Stimulated activated CD8-positive, alpha-beta memory T cell treated with anti-CD3 and anti-CD28 coated beads, Interleukin-4, amount 100 ng/mL, for 24 hours (primary cell): ENCODE data around the gene FAM78B.

Experiments used
- DNase-seq: peaks from one replicate; pipeline ENCODE4 v3.0.0-alpha.2; 2020; ENCODE audit warnings: low read depth

The FAM78B gene

DNA sequence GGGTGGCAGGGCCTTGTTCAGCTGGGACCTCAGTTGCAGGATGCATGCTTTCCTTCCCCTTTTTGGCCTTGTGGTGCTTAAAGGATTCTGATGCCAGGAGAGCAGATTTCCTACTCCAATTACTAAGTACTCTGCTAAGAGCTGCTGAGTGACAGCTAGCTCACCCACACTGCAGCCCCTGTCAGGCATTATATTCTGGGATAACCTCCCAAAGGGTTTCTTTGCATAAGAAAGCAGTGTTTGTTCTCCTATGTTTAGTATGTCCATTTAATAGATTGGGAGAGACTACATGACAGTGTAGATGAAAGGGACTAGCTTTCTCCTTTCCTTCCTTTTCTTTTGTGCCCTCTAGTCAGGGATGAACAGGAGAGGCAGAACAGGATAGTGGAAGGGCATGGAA lies 100.7 kb downstream of the FAM78B start:
- DNase-seq = no peak

DNA sequence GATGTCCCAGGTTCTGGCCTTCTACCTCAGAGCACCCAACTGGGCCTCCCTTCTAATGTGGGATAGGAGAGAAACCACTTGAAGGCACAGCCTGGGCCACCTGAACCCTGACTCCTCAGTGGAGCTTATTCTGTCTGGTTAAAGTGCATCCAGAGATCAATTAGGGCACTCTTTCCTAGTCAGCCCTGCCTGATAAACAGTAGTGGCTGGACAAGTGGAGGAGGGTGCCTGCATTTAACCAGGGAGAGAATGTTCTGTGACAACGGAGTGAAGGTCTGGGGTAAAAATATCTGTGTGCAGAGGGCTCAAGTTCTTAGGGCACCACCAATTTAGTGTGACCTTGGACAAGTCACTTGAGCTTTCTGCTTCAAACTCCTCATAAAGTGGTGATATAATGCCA lies 101.8 kb downstream of the FAM78B start:
- no peak for DNase-seq

DNA sequence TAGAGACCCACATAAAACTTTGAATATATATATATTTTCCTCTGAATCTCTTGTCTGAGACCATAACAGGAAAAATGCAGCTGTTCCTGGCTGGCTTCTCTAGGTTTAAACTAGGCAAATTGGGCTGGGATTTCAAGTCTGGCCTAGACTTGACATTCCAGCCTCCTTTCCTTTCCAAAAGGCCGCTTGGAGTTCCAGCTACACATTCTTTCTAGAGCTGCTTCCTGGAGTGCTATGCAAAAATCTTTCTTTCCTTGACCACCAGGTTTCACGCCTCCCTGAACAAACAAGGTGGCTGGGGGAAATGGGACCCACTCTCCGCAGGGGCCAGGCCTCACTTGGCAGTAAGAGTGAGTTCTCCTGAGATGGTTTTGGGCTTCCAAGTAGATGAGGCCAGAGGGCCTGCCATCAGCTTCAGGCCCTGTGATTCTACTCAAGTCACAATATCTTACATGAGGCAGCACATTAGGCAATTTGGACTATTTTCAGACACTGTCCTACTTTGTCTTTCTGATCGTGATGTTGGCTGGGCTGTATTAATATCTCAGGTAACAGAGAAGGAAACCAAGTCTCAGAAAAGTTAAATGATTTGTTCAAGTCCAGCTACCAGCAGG lies 102.4 kb downstream of the FAM78B start:
- DNase-seq = no peak

DNA sequence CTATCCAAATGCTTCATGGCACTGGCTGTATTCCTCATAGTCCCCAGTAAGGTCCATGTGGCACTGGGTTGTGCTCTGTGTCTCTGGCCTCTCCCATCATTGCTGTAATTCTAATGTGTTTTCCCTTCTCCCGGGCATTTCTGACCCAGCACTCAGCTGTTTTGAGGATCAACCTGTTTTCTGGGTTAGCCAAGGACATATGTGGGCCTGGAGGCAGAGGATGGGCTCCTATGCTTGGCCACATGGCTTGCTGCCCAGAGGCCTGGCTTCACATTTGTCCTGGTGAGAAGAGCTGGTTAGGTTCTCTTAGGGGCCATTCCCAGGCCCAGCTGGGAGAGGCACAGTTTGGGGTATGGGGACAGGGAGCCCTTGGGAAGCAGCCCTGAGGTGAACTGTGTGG lies 103.1 kb downstream of the FAM78B start:
- no peak for DNase-seq

DNA sequence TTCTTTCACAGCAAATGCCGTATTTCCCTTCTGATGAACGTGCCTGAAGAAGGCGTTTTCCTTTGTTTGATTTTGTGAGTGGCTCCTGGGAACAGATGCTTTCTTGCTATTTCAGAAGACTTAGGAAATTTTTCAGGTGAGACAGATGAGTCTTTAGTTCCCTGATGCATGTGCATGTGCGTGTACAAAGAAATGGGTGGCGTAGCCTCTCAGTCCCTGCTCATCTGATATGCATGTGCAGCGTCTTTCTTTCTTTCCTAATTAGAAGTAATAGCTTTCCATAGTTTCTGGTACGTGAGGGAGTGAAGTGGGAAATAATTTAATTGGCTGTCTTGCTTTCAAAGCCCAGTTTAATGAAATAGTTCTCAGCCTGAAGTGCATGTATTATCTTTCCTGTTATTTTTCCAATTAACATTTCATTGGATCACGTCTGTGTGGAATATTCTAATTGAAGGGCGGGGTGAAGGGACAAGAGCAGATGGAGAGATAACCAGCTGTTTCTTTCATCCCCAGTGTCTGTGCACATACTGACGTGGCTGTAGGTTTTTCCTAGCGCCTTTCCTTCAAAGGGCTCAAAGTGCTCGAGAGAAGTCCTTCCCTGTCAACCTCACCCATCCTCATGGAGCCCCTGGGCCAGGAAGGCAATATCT lies 104.3 kb downstream of the FAM78B start:
- no peak for DNase-seq

DNA sequence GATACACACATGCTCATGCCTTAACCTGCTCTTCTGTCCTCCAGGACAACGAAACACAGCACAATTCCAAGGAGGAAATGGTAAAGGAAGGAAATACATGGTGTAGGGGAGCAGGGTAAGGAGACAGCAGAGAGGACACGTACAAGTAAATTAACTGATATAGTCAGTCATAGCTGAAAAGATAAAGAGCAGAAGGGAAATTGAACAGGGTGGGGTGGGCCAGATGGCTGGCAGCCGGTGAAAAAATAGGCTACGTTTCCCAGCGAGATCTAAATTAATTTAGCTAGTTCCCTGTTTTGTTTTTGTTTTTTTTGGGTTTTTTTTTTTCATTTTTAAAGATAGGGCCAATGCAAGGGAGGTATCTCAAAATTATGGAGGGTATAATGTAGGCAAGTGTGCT lies 109.2 kb downstream of the FAM78B start:
- DNase-seq = no peak

DNA sequence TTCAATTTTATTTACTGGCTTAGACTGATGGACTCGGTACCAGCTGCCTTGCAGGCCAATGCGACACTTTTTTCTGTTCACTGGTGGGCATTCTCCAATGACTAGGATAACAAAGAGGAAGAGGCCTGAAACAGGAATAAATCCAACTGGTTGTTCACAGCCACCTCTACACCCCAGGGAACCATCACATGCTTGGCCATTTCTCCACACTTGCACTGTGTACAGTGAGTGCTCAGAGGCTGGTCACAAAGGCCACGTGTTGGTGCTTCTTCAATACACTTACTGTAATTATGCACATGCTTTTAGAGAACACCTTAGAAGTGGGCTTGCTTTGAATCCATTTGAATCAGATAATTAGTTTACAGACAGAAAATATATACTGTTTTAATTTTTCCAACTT lies 113.4 kb downstream of the FAM78B start:
- DNase-seq = no peak

DNA sequence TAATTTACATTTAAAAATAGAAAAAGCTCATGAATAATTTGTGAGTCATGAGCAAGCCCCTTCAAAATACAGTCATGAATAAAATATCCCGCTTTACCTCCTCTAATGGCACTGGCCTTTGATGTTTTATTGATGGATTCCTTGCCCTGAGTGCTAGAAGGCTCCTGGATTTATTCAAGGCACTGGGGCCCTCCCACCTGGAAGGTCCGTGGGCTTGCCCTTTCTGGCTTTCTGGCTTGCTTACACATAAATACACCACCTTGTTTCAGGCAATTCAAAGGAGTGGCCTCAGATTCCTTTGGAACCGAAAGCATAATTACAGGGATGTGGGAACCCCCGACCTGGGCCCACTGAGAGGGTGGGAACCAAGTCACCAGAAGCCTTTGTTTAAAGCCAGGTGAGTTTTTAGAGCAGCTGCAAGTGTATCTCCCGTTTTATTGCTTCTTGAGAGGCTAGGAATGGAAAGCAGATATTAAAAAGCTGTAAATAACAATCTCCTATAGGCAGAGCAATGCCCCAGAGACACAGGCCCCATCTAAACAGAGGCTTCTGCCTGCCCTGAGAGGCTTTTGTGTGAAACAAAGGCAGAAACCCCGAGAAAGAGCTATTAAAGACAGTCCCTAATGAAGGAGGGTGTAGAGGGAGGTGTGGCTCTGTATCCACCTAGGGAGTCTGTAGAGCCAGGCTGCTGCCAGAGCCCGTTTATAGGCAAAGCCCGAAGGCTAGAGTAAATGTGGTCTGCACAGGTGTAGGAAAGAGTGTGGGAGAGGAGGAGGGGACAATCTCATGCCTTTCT lies 126.4 kb downstream of the FAM78B start:
- no peak for DNase-seq

DNA sequence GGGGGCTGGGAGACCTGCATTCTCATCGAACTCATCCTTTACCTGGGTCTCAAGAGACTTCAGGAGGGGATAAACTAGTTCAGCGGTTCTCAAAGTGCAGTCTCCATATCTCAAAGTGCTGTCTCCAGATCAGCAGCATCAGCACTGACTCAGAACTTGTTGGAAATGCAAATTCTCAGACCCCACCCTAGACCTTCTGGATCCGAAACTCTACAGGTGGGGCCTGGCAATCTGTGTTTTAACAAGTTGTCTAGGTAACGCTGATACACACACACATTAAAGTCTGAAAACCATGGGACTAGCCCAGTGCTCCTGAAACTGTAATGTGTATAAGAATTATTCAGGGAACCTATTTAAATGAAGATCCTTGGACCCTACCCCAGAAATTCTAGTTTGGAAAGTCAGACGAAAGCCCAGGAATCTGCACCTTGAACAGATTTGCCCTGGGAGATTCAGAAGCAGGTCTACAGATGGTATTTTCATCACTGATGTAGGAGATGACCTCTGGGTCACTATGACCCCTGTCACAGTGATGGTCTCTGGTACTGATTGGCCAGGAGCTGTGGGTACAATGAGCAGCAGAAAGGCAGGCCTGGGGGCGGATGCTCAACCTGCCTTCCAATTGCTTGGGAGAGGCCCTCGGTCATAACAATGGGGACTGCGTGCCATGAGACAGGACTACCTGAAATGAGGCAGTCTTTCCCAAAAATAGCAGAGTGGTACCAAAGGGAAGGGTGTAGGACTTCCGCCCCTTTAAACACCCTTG lies 127.2 kb downstream of the FAM78B start:
- no peak for DNase-seq

DNA sequence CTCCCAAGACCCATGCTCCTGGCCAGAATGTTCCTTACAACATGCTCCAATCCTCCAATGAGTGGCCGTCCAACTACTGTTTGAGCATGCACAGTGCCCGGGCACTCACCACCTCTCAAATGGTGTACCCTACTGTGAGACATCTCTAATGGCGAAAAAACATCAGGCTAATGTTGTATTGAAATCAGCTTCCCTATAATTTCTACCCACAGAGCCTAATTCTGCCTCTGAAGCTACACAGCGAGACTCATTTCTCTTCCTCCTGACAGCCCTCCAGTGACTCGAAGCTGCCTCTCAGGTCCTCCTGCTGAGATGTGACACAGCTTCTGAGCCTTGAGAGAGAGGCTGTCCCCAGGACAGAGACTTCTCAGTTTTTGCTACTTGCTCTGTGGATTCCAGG lies 130.7 kb downstream of the FAM78B start:
- no peak for DNase-seq

DNA sequence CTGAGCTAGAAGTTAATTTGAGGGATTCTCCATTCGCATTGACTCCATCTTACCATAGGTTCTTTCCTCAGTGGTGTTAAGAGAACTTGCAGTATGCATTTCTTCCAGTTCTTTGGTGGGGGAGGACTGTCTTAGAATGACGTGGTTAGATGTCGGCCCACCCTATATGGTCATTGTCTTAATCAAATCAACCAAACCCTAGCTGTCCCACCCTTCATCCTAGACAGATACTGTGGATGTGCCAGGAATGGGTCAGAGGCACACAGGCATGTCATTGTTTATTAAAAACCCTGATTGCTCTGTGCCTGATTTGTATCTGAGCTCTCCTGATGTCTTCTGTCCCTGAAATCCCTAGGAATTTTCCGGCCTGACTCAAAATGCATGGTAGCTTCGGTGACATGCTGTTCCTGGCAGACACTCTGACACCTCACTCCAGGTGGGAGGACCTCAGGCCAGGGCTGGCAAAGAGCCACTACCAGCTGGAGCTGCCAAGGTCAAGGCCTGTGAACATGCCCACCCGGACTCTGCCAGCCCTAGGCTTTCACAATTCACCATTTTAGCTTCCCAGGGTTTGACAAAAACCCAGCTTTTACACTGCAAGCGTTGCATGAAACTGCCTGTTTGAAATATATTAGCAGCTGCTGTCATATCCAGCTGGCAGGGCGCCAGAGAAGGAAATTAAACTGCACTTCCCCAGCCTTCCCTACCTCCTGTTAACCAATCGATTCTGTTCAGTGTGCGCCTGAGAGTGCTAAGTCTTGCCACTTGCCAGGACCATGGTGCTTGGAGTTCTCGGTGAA lies 134.0 kb downstream of the FAM78B start:
- DNase-seq = no peak

DNA sequence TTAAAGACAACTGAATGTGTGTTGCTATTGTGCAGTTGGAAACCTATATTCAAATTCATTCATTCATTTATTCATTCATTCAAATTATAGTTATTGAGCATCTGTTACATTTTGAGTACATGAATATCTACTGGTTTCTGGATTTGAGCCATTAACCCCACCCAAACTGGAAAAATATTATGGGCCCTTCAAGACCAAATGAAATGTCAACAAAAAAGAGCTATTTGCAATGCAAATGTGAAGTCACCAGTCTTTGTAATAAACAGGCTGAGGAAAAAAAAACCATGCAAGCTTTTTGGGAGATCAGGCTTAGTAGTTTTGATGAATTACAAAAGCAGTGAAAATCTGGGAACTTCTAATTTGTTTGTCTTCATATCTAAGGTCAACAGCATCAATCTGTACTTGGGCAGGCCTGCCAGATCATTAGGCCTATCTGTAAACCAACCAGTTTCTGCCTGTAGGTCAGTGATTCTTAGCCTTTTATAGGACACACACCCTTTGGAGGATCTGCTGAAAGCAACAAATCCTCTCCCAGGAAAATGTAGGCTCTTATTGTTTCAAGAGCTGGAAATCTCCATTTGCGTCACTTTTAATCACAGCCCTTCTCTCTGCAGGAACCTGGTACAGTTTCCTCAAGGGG lies 134.7 kb downstream of the FAM78B start:
- no peak for DNase-seq

DNA sequence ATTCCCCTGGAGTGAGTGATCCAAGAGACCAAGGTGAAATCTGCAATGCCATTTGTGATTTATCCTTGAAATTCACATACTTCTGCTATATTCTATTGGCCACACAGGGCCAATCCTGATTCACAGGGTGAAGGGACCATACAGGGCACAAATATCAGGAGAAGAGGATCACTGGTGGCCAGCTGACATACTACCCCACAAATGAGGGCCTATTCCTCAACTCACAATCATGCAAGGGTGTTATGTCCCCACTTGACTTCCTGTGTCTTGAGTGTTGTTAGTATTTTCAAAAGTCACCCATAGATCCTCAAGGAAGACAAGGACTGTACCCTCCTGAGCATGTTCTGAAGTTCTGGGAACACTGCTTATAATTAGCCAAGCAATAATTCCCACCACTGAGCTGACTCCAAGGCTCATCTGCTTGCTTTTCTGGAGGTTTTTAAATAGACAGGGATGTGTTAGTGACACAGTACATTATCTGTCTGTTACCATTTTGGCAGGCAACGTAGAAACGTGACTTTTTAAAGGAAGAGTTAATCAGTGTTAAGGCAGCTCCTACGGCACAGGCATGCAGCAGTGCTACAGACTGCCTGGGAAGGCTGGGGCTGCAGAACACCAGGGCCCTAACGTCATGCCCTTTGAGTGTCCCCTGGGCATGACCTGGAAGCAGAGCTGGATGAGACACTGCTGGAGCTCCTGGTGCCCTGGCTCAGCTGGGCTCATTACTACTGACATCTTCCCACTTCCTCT lies 137.4 kb downstream of the FAM78B start:
- no peak for DNase-seq

DNA sequence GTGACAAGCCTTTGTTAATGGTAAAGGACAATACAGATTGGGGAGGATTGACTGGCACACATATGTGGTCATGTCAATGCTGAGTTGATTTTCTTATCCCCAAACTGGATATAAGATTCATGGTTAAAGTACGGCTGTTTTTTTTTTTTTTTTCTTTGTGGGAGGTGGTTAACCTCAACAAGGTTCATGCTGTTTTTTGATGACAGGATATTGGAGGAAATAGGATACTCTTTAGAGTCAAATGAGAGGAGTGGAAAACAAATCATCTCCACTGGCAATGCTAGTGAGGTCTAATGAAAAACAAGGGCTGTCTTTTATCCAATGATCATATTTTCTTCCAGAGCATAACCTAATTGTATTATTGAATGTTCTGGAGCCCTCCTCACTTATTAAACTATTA lies 140.2 kb downstream of the FAM78B start:
- no peak for DNase-seq

DNA sequence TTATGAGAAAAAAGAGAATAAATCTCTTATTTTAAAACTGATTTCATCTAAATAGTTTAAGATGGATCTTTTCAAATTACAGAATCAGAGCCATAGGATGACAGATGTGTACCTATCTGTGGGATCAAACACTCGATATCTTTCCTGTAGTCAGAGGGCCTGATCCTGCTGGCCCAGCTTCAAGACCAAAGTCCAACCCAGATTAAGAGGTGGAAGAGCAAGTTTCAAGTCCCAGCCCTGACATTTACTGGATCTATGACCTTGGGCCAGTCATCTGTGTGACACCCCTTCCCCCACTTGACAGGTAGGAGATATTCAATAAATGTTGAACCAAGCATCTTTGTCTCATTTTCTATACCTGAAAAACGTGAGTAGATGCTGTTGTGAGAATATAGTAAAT lies 140.7 kb downstream of the FAM78B start:
- no peak for DNase-seq

DNA sequence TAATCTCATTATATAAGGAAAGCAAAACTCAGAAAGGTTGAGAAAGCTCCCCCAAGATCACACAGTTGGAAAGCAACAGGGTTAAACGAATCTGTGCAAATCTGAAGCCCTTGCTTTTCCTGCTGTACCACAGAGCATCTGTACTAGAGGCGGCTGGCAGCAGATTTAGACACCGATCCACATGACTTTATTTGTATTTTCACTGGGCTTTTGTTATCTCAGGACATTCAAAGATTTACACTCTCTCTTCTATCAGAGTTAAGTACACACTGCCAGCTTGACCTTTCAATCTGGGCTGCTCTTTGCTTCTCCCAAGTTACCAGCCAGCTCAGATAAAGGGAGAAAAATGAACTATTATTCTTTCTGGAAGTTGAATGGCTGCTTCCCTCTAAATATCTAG lies 146.6 kb downstream of the FAM78B start:
- DNase-seq = no peak
